IMR-90 (cell line): ENCODE data around the gene NAA80.

Experiments used
- CHD1 ChIP-seq: IDR thresholded peaks from 2 replicates; pipeline ENCODE4 v1.6.1; 2012; ENCODE audit warnings: low read depth, low read length, improper control_type of control experiment
- CTCF ChIP-seq: conservative IDR thresholded peaks from 2 replicates; pipeline ENCODE4 v1.5.1; 2012; ENCODE audit warnings: mild to moderate bottlenecking, low read depth, low read length, improper control_type of control experiment
- MAFK ChIP-seq: IDR thresholded peaks from 2 replicates; pipeline ENCODE4 v1.6.1; 2012; ENCODE audit warnings: low read depth, low read length, improper control_type of control experiment
- MXI1 ChIP-seq: IDR thresholded peaks from 2 replicates; pipeline ENCODE4 v1.6.1; 2012; ENCODE audit warnings: low read depth, mild to moderate bottlenecking, low read length, moderate library complexity, borderline replicate concordance
- POLR2A ChIP-seq: IDR thresholded peaks from 2 replicates; pipeline ENCODE4 v1.6.1; 2012; ENCODE audit warnings: mild to moderate bottlenecking, low read depth, low read length
- RAD21 ChIP-seq: IDR thresholded peaks from 2 replicates; pipeline ENCODE4 v1.6.1; 2012; ENCODE audit warnings: low read length, improper control_type of control experiment
- RFX5 ChIP-seq: IDR thresholded peaks from 2 replicates; pipeline ENCODE4 v1.8.0; 2012; ENCODE audit warnings: low read depth, mild to moderate bottlenecking, low read length, moderate library complexity
- SMC3 ChIP-seq: fragments of 150-350 bp; IDR thresholded peaks from 2 replicates; pipeline ENCODE4 v1.6.1; 2016; ENCODE audit warnings: low read depth, mild to moderate bottlenecking, antibody characterized with exemption, low read length, moderate library complexity
- USF2 ChIP-seq: fragments of 150-350 bp; IDR thresholded peaks from 2 replicates; pipeline ENCODE4 v1.6.1; 2017; ENCODE audit warnings: mild to moderate bottlenecking, antibody characterized with exemption, low read length, low read depth

- TF ChIP-seq RFX5 (no peak), SMC3 (no peak), CTCF (no peak), POLR2A (no peak), CHD1 (no peak), MAFK (no peak), USF2 (no peak), MXI1 (no peak), RAD21 (no peak)
Measured at GRCh38 chr3:50249457-50249856, 49.7 kb downstream of the NAA80 start.
